ENCODE results near the gene NCOA1.

- no peak for TF ChIP-seq ATF2 (tag by site-specific recombination; IDR thresholded peaks at IDR 0.05; ENCODE audit: low read depth)
- TF ChIP-seq, protein P1, sequence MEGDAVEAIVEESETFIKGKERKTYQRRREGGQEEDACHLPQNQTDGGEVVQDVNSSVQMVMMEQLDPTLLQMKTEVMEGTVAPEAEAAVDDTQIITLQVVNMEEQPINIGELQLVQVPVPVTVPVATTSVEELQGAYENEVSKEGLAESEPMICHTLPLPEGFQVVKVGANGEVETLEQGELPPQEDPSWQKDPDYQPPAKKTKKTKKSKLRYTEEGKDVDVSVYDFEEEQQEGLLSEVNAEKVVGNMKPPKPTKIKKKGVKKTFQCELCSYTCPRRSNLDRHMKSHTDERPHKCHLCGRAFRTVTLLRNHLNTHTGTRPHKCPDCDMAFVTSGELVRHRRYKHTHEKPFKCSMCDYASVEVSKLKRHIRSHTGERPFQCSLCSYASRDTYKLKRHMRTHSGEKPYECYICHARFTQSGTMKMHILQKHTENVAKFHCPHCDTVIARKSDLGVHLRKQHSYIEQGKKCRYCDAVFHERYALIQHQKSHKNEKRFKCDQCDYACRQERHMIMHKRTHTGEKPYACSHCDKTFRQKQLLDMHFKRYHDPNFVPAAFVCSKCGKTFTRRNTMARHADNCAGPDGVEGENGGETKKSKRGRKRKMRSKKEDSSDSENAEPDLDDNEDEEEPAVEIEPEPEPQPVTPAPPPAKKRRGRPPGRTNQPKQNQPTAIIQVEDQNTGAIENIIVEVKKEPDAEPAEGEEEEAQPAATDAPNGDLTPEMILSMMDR (tag by site-specific recombination; IDR thresholded peaks at IDR 0.05), result no peak
These were observed 80.9 kb downstream of the NCOA1 start for GRCh38 chr2:24571828-24572442.
